Measurements from ENCODE around the gene LIG1.

- TF ChIP-seq POLR2A (IDR thresholded peaks at IDR 0.05) (no peak), POLR2AphosphoS5 (IDR thresholded peaks at IDR 0.05) (no peak)
- TF ChIP-seq, protein P1, sequence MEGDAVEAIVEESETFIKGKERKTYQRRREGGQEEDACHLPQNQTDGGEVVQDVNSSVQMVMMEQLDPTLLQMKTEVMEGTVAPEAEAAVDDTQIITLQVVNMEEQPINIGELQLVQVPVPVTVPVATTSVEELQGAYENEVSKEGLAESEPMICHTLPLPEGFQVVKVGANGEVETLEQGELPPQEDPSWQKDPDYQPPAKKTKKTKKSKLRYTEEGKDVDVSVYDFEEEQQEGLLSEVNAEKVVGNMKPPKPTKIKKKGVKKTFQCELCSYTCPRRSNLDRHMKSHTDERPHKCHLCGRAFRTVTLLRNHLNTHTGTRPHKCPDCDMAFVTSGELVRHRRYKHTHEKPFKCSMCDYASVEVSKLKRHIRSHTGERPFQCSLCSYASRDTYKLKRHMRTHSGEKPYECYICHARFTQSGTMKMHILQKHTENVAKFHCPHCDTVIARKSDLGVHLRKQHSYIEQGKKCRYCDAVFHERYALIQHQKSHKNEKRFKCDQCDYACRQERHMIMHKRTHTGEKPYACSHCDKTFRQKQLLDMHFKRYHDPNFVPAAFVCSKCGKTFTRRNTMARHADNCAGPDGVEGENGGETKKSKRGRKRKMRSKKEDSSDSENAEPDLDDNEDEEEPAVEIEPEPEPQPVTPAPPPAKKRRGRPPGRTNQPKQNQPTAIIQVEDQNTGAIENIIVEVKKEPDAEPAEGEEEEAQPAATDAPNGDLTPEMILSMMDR (IDR thresholded peaks at IDR 0.05): no peak
Observed at GRCh38 chr19:48182434-48182833, 12.3 kb upstream of the LIG1 start.
